Hematopoietic multipotent progenitor cell treated with erythropoietin and hydrocortisone succinate and interleukin-3 and kit ligand, for 6 days (in vitro differentiated cells): ENCODE data around the gene GRID2.
"Not testable (repeated sequence)": the region's sequence is repeated elsewhere in the genome, so short reads cannot be mapped to it uniquely, and the experiment has no call there.

Source experiments
- DNase-seq: peaks from one replicate; pipeline ENCODE4 v3.0.0-alpha.2; 2015

Gene GRID2

DNA sequence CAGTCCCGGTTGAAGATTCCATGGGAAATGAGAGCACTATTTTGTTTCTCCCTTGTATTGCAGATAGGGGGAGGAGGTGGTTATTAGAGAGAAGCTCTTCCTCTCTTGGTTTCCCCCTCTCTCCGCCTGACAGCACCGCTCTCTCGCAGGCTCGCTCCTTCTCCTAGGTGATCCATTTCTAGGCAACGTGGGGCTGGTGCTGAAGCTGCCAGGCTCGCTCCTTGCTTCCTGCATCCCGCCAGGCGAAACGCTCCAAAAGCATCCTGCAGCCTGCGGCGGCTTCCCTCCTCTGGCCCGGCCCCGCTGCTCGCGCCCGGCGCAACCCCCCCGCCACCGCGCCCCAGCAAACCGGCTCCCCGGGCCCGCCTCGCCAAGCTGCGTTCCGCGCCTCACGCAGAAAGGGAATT is at the start of gene GRID2:
GRID2 (plus strand) TSS at position 346 of the 407 bp plus-strand sequence.
- DNase-seq: no peak

DNA sequence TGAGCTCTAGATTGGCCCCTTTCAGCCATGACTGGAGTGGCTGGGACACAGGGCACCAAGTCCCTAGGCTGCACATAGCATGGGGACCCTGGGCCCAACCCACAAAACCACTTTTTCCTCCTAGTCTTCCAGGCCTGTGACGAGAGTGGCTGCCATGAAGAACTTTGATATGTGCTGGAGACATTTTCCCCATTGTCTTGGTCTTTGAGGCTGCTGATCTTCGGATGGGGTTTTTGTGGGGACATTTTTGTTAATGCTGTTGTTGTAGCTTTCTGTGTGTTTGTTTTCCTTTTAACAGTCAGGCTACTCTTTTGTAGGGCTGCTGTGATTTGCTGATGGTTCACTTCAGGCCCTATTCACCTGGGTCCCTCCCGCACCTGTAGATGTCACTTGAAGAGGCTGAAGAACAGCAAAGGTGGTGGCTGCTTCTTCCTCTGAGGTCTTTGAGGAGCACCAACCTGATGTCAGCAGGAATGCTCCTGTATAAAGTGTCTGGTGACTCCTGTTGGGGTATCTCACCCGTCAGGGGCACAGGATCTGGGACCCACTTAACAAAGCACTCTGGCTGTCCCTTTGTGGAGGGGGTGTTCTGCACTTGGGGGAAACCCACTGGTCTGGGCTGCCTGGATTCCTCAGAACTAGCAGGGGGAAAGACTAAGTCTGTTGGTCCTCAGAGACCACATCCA is 49.6 kb upstream of the GRID2 start:
- no peak for DNase-seq

DNA sequence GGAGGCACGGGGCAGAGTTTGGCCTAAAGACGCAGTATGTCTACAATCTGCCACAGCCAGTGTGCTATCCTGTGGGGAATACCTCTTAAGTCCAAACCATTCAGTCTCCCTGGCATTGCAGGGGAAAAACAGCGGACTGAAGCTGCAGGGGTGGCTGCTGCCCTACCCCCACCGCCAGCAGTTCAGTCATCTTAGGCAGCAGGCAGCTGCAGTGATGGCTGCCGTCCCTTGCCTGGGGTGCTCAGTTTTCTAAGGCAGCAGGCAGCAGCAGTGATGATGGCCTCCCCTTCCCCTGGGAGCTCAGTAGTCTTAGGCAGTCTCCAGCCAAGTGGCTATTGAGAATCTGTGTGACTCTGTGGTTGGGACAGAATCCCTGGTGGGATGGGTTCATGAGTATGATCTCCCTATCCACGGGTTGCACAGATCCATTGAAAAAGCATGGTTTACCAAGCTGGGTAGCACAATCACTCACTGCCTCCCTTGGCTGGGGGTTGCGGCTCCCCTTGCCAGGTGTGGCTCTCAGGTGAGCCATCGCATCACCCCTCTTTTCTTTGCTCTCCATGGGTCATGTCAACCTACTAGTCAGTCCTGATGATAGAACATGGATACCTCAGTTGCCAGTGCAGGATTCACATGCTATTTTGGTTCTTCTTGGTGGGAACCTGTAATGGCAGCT is 48.9 kb upstream of the GRID2 start:
- DNase-seq: no peak

DNA sequence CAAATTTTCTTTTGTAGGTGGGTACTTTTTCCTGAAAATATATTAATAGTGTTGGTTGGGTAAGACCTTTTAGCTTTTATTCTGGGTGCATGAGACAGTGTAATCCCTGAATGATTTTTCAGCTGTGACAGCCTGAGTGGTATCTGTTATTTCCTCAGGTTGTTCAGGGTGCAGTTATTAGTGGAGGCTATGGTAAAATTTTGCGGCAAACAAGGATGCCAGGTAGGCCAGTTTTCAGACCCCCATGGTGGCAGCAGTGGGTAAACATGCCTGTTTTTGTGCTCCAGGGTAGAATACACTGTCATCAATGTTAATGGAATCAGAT is 47.9 kb upstream of the GRID2 start:
- no peak for DNase-seq

DNA sequence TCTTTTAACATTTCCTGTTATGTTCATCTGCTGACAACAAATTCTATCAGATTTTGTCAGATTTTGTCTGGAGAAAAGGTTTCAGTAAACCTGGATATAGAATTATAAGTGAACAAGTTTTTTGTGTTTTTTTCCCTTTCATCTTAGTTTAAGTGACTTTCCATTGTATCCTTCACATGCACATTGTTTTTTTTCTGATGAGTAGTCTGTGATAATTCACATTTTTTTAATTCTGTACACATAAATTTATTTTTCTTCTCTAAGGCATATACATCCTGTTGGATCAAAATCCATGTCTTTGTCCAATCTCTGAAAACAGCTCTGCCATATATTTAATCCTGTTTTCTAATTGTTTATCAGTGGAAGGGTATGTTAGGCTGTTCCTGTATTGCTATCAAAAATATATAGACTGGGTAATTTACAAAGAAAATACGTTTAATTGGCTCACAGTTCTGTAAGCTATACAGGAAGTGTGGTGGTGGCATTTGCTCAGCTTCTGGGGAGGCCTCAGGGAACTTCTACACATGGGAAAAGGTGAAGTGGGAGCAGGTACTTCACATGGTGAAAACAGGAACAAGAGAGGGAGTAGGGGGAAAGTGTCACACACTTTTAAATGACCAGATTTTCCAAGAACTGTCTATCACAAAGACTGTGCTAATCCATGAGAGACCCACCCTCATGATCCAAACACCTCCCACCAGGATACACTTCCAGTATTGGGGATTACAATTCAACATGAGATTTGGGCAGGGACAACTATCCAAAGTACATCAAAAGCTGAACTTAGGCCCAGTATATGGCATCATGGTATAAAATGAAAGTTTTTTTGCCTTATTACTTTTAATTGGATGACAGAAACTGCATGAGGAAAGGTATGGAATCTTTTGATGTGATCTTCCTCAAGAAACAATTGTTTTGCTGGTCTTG is 45.6 kb upstream of the GRID2 start:
- no peak for DNase-seq

DNA sequence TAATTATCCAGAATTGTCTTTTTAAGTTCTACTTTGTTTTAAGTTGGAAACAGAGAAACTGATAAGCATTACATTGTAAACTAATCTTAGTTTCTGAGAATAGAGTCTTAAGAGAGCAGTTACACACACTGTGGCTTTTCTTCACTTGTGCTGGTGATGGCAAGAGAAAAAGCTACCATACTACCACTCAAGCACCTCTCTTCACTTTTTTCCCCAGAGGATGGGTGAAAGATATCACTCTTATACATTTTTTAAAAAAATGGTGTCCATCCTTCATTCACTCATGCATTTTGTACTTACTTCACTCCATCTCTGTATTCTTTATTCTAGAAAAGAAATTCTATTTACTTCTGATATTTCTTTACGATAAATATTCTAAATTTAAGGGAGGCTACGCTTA is 42.5 kb upstream of the GRID2 start:
- no peak for DNase-seq

DNA sequence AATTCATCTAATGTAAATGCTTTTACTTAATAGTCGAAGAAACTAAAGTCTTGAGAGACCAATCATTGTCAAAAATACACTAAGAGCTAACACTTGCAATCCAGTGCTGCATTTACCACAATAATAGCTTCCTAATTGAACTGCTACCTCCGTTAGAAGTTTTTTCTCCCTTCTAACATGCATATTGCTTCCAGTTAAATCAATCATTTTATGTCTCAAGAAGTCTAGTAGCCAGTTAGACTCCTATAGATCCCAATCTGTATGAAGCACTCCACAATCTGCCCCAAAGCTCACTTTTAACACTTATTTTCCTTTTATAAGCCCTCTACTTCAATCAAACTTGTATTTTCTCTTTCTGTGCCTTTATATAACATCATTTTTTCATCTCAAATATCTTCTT is 41.4 kb upstream of the GRID2 start:
- DNase-seq: no peak

DNA sequence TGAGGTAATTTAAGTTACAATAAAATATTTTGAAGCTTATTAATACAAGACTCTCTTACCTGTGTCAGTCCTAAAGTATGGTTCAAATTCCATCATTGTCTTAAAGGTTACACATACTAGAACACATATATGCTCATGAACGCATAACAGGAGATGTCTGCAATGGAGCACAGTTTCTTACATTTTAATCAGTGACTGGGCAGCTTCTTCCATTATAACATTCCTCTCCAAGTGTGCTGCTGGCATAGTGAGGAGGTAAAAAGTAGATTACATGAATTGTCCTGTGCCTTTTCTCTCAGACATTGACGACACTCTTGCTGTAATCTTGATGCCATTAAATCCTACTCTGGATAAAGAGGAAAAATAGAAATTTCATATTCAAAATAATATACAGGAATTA is 40.8 kb upstream of the GRID2 start:
- DNase-seq: no peak

DNA sequence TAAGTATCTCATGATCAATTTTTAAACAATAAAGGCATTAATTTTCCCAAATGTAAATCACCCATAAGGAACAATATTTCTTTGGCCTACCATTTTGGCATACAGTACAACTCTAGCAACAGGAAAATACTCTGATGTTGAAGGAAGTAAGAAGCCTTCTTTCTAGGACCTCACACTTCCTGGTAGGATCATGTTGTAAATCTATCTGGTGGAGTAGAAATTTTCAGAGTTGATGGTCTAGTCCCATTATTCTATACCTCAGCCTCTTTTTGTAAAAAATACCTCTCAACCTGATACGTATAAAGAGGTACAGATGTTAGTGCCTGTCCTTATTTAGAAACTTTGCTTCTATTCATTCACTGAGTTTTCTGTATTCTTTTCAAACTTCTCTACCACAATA is 40.2 kb upstream of the GRID2 start:
- DNase-seq: no peak

DNA sequence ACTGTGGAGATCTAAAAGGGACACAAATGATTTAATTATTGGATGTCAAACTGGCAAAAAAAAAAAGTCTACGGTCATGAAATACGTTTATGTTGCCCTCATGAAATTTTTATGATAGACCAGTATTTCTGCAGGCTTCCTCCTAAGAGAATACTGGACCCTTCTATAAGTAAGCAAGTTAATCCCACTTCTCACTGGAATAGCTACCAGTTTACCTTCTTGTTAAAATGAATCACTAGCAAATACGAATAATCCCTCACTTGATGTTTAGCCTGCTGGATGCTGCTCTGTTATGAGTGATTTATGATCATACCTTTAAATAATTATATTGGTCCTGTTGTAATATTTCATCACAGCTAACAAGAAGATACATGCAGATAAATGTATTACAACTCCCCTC is 39.6 kb upstream of the GRID2 start:
- no peak for DNase-seq

DNA sequence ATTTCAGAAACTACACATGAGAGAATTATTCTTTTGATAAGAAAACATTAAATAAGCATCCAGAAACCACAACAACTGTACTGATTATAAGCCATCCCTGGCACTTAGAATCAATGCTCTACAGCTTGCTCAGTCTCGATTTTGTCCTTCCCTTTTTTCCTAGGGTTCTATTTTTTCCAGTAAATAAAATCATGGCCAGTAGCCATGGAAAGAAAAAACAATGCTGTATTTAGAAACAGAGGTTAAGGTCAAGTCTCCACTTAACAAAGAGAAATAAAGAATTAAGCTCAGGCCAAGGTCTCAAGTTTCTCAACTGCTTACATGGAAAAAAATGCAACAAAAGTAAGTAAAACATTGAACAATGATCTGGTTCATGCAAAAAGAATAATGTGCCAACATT is 38.7 kb upstream of the GRID2 start:
- DNase-seq: no peak

DNA sequence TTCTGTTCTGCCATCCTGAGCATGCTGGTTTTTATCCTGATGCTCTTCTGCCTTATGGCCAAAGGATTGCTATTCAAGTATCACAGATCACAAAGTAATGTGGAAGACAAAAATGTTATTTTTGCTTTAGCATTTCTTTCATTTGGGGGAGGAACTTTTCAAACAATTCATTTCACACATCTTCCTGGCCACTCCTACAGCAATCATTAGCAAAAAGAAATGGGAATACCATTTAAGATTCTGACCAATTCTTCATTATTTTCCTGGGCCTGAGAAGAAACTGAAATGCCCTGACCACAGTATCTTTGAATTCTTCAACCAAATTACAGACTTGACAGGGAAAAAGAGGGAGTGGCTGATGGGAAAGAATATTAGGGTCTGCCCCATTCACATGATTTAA is 38.0 kb upstream of the GRID2 start:
- DNase-seq: no peak

DNA sequence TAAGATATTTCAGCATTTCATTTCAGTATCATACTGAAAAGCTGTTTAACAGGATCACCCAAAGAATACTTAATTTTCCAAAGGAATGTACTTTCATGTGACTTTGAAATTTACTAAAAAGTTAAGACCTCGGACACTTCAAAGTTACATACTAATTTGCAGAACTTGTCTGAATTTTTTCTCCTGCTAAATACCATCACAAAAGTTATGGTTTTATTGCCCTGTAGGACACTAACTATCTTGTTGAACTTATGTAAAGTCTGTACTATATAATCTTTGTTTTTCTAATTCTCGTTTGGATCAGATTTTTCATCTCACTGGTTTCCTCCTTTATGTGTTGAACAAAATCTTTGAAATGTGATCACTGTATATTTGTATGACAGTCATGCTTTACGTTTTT is 37.2 kb upstream of the GRID2 start:
- DNase-seq: no peak

DNA sequence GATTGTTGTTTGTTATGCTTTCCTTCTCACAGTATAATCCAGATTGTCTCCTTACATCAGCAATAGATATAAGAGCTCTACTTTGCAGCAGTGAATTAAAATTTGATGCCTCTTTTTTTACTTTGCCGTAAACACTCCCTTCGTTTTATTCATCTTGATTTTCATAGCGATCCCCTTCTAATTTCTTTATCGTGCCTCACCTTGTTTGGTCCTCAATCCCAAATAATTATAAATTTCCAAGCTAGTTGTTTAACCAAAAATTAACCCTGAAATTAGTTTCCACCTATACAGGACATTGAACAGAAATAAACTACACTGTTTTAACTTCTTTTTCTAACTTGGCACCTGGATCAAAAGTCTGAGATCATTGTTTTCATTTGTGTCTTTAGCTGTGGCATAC is 35.1 kb upstream of the GRID2 start:
- no peak for DNase-seq

DNA sequence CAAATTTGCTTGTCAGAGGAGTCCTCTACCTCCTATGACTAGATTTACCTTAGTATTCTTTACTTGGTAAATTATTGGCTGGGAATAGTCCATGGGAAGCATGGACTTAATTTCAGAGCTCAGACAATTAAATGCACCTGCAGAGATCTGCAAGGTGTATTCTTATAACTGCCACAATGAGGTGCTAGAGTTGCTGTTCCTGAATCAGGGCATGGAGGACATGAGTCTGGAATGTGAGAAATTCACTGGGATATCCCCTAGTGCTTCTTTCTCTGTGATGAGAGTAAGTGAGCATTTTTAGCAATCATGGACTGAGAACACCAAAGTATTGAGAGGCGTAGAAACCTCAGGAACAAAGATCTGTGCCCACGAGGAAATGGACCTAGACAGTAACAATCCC is 32.9 kb upstream of the GRID2 start:
- DNase-seq: no peak

DNA sequence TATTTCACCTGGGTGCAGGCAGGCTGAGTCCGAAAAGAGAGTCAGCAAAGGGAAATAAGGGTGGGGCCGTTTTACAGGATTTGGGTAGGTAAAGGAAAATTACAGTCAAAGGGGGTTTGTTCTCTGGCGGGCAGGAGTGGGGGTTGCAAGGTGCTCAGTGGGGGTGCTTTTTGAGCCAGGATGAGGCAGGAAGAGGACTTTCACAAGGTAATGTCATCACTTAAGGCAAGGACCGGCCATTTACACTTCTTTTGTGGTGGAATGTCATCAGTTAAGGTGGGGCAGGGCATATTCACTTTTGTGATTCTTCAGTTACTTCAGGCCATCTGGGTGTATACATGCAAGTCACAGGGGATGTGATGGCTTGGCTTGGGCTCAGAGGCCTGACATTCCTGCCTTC is 32.2 kb upstream of the GRID2 start:
- not testable (repeated sequence) for DNase-seq

DNA sequence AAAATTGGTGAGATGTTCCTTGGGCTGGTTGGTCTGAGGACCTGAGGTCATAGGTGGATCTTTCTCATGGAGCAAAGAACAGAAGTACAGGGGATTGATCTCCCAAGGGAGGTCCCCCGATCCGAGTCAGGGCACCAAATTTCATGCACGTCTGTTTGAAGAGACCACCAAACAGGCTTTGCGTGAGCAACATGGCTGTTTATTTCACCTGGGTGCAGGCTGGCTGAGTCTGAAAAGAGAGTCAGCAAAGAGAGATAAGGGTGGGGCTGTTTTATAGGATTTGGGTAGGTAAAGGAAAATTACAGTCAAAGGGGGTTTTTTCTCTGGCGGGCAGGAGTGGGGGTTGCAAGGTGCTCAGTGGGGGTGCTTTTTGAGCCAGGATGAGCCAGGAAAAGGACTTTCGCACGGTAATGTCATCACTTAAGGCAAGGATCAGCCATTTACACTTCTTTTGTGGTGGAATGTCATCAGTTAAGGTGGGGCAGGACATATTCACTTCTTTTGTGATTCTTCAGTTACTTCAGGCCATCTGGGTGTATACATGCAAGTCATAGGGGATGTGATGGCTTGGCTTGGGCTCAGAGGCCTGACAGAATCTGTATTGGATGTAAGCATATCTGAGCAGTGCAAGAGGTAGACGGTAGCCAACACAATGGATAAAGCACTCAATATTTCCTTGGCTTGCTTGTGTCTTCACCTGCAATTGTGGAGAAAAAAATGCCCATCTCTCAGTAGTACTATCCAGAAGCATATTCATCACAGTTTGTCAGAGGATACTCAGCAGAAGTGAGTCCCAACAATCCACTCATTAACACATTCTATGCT is 26.5 kb upstream of the GRID2 start:
- not testable (repeated sequence) for DNase-seq

DNA sequence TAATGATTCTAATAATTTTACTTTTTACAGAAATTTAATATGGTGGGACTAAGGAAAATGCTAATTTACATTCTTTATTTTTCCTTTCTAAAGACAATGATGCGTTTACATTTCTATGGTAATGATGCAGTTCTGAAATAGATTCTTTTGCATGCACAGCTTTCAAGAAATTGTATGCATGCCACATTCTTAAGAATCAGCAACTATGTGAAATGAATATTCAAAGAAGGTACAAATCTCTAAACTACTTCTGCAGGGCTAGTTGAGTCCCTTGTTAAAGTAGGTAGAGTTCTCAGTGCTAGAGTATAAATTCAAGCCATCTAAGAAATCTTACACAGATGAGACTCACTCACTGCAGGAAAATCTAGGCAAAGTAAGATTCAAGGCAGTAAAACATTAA is 24.5 kb upstream of the GRID2 start:
- no peak for DNase-seq

DNA sequence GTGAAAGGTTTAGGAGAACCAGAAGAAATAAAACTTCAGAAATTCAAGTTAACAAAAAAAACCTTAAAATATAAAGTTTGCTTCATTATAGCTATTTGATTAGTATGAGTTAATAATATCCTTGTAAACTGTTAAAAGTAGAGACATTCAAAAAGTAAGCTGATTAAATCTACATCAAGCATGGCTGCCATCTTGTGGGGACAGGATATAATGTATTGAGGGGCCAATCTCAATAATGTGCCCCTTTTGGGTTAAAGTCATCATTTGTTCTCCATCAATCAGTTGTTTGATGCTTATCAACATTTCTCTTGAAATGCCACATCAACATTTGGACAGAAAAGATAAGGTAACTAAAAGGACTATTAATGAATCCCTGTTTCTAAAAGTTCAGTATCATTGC is 4.6 kb upstream of the GRID2 start:
- DNase-seq: no peak

DNA sequence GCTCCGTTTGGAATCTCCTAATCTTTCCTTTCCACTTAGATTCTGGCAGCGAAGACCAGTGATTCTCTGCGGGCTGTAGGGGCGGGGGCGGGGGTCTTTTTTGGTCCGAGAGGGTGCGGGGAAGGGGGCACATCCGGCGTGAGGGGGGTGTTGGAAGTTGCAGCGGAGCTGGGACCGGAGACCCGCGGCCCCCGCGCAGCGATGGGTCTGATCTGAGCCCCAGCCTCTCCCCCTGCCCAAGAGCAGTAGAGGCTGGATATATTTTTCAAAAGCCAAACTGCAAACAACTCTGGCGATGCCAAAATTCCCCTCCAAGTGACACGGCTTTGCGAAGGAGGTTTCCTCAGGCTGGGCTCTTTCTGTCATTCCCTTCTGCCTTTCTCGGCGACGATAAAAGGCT is 355 bp downstream of the GRID2 start:
- DNase-seq: no peak

DNA sequence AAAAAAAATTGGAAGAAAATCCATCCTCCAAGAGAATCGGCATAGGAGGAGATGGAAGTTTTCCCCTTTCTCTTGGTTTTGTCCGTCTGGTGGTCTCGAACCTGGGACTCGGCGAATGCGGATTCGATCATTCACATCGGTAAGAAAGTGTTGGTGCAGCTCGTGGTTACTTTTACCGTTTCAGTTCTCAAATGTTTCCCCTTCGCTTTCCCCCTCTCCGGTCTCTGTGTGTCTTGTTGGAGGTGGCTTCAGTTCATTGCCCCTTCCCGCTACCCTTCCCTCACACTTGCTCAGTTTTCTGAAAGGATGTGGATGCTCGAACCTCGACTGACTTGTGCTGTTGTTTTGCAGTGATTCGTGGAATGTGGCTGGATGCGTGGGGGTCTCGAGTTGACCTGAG is 840 bp downstream of the GRID2 start:
- DNase-seq: no peak

DNA sequence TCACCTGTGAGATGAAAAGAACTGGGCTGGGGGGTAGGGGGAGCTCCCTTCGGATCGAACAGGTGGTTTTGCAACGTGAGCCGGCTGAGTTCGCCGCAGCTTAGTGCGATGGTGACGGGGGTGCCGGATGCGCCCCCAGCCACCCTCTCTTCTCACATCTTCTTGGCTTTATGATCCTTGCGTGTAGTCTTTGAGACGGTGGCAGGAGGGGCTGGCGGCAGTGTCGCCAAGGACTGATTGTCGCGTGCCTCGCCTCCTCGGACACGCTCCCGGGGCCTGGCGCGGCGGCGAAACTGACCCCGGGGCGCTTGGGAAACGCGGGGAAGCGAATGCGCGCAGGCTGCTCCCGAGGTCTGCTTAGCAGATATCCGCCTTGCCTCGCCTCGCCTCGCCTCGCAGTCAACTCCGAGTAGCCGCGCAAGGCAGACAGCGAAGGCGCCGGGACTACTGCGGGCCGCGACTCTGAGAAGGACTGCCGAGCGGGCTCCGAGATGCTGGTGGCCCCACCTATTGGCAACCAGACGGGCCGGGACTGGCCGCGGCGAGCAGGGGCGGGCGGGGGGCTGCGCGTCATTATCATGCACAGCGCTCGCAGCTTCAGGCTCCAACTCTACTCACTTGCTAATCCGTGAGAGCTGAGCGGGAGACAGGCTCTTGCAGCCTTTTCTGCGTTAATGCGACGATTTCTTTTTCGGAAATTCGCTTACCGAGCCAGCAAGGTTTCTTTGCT is 1.5 kb downstream of the GRID2 start:
- peak; percentile 12 for DNase-seq
